MM.1S (cell line): Measurements from ENCODE around the gene P4HA3.

Source experiments
- CTCF ChIP-seq: fragments of 300-600 bp; sonication (generic); IDR thresholded peaks from 2 replicates; pipeline ENCODE4 v1.5.1; 2016; ENCODE audit warnings: antibody characterized with exemption, low read length, mixed read lengths
- EZH2 ChIP-seq: fragments of 300-600 bp; sonication (generic); optimal IDR thresholded peaks from 2 replicates; pipeline ENCODE3; 2017; ENCODE audit warnings: low read depth, mild to moderate bottlenecking, antibody characterized with exemption, low read length, mixed read lengths

GRCh38 chr11:74355626-74356025, 44.2 kb upstream of the P4HA3 start:
- no peak for TF ChIP-seq CTCF
- TF ChIP-seq EZH2: no peak
